Measurements from ENCODE around the gene FGA. TPM values are rescaled to one million over a fixed set of nuclear protein-coding genes. Genes with fewer than 3 reads are reported as not detected.

The FGA gene
- total RNA-seq (ENCODE audit: insufficient read depth, low replicate concordance): 3.6 TPM

DNA sequence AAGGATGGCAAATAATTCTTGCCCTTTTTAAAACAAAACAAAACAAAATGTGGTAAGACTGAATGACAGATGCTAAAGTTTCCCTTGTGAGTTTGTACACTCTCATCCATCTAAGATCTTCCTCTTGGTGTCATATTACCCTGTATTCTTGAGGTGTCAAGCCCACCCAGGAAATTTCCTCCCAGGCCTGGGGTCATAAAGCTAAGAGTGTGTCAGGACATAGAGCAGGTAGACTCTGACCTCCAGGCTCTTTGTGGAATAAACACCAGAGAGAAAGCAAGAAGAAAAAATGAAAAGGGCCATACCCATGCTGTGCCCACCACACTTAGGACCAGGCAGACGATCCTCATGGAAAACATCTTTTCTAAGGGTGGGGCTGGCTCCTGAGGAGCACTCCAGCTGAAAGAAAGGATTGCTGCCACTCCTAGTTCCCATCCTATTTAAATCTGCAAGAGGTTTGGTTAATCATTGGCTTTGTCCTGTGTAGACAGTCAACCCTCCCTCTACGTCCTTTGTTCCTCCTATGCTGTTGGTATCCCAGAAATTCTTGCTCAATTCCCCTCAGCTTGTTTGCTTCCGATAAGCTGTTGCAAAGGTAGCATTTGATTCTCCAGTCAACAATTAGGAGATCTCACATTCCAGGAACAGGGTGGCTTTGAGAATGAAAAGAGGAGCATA, at the start of gene FGA:
Gene FGA (minus strand): TSS at position 414 of the 678 bp plus-strand sequence. CDS start 55 bp downstream, at position 359.
- DNase-seq (ENCODE audit: low spot score): no peak

GRCh38 chr4:154634058-154634457, 43.5 kb upstream of the FGA start:
- DNase-seq (ENCODE audit: low spot score): no peak

GRCh38 chr4:154631828-154632227, 41.3 kb upstream of the FGA start:
- no peak for DNase-seq (ENCODE audit: low spot score)

- DNase-seq (ENCODE audit: low spot score): no peak
These were observed 39.8 kb upstream of the FGA start for GRCh38 chr4:154630324-154630723.

DNA sequence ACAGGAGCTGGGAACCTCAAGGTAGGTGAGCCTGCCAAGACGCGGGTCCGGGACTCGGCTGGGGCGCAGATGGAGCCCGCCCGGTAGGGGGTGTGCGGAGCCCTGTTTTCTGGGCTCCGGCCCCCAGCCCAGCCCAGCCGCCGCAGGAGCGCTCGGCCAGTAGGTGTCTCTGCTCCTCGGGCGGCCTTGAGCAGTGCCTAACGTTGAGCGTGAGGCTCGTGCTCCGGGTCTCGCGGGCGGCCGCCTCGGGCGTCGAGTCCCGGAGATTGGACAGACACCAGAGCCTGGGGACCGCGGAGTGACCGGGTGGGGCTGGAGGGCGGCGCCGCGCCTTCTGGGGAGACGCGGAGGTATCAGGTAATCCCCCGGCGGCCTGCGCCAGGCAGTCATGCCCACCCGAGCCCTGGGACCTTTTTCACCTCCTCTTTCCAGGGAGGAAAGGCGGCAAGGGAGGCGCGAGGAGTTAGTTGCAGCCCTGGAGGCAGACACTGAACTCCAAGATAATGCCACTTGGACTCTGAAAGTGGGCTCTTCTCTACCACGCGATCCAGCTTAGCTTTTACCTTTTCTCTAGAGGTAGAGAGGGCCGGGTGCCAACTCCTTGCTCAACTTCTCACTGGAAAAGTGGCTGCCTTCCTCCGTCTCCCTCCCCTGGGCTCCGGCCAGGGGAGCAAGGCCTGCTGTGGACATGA, 36.4 kb upstream of the FGA start:
- DNase-seq (ENCODE audit: low spot score): peak; percentile 61

DNA sequence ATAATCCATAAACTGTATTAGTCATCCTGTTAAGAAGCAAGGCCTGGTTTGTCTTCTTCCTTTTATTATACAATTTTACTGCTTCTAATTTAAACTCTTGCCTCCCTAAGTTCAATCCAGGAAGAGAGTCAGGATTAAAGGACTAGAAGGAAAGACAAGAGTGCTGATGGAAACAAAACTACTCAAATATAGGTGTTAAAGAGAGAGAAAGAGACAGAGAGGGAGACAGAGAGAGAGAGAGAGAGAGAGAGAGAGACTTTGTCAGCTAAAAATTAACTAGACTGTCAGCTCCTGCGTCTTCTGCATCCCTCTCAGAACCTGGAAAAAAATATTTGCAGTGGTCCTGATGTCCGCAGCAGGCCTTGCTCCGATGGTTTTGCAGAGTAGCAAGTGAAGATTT, 35.4 kb upstream of the FGA start:
- DNase-seq (ENCODE audit: low spot score): peak; percentile 22

GRCh38 chr4:154623995-154624394, 33.5 kb upstream of the FGA start:
- DNase-seq (ENCODE audit: low spot score): no peak

DNA sequence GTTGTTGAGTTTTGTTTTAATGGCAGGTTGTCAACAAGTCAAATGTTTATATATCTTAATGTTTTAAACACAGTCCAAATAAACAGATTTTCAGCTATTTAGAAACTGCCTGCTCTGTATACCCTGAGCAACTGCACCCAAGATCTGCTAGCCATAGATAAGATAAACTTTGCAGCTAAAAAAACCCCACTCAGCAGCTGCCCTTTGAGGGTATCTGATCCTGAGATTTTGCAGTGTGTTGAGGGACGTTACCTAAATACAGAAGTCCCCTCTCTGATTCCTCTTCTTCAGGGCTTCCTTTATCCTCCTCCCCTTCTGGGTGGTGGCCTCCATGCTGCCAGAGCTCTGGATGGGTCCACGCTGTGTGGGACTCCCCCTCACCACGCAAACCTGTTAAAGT, 32.9 kb upstream of the FGA start:
- DNase-seq (ENCODE audit: low spot score): no peak

DNA sequence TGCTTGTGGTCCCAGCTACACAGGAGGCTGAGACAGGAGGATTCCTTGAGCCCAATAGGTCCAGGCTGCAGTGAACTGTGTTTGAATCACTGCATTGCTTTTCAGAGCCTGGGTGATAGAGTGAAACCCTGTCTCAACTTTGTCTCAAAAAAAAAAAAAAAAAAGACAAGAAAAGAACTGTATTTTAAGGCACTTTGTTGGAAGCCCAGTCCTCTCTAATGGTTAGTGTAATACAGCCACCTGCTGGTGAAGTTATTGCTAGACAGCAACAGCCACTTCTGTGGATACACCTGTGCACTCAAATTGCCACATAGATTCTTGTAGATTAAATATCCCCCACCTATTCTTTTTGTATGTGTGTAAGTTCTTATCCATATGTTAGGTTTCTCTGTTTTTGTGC, 32.1 kb upstream of the FGA start:
- DNase-seq (ENCODE audit: low spot score): peak; percentile 61

DNA sequence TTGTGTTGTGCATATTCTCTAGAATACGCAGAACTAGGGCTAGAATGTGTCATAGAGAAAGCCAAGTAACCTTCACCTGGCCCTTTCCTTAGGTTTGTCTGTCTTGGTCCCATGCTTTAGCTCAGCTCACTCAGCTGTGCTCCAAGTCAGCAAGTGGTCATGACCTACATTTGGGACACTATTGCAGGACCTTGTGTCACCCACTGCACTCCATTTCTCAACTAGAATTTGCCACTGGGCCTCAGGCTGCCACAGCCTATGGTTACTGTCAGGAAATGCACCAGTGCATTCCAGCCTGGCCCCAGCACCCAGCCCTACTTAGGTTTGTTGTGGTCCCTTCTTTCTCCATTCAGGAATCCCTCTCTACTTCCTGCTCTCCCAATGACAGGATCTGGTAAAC, 29.6 kb upstream of the FGA start:
- no peak for DNase-seq (ENCODE audit: low spot score)

GRCh38 chr4:154618708-154619315, 28.3 kb upstream of the FGA start:
- peak; percentile 54 for DNase-seq (ENCODE audit: low spot score)

GRCh38 chr4:154617820-154618317, 27.3 kb upstream of the FGA start:
- DNase-seq (ENCODE audit: low spot score): no peak

DNA sequence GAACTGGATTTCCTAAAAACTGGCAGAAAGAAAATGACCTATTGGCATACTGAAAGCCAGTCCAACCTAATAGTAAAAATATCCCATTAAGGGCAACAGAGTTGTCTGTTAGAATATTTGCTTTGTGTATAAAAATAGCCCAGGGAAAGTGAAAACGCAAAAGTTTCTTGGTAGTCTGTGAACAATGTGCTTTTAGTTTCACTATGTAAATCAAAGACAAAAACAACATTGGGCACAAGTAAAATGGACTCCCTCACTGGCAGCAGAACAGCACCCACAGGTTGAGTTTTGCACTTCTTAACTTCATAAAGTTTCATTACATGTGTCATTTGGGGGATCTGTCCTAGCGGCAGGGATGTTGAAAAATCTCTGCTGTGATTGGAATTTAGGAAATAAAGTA, 26.2 kb upstream of the FGA start:
- no peak for DNase-seq (ENCODE audit: low spot score)

- DNase-seq (ENCODE audit: low spot score): no peak
These were observed 25.7 kb upstream of the FGA start for GRCh38 chr4:154616287-154616686.

DNA sequence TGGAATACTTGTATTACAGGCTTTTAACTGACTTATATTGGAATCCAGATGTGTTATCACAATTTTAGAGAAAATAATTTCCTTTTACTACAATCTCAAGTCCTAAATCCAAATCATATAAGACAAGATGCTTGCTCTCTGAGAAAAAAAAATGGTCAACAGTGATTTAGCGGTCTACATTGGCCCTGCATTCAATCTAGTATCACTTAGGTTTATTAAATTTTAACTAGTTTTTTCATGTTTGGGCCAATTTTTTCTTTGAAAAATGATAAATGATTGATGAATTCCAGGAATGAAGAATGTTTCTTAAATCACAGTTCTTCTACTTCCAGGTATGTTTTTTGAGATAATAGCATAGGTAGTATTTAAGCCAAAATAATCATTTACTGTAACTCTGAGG, 24.7 kb upstream of the FGA start:
- no peak for DNase-seq (ENCODE audit: low spot score)

DNA sequence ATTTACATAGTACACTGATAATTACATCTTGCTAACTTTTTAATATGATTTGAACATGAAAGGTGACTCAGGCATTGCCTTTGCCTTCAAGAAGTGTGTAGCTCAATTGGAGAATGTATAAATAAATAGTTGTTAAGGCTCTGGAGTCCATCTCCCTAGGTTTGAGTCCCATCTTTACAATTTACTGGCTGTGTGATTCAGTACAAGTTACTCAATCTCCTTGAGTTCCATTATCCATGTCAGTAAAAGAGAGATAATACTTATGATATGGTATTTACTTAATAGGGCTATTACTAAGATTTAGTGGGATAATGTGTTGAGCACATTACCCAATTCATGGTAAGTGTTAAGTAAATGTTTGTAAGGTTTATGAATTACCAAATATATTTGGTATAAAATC, 23.8 kb upstream of the FGA start:
- no peak for DNase-seq (ENCODE audit: low spot score)

DNA sequence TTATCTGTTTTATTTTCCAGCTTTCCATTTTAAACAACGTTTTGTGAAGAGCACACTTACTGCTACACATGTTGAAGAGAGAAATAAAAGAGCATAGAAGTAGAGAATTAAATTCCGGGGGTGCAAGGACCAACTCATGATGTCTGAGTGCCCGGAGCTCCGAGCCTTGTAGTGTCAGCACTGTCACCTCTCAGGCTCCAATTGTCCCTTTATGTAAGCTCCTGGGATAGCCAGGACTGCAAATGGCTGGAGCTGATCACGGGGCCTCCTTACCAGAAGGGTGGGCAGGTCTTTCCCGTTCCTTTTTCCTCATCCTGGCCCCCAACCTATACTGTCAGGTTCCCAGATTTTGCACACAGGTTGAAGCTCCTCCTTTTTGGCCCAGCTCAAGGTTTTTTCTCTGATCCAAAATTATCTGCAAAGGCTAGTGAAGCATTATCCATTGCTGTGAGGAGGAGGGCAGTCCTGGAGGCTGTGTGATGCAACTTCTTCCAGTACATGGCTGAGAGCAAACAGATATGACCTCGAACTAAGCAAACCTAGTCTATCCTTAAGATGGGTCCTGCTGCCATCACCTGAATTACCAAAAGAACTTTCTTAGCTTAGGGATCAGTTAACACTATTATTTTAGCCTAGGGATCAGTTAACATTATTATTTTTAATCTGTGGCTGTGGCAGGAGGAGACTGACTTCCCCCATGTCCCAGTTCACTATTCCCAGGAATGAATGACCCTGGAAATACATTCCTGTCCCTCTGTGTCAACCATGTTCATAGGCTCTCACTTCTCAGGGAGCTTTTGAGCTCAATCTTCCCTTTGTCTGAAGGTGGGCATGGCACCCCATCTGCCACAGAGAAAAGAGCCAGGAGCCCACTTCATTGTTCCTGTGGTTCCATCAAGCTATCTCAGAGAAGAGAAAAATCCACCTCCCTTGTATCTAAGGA, 22.2 kb upstream of the FGA start, which contains the start of gene FGG:
Gene FGG (minus strand): TSS at position 185 of the 943 bp plus-strand sequence. CDS start 47 bp downstream, at position 138.
- DNase-seq (ENCODE audit: low spot score): no peak

- no peak for DNase-seq (ENCODE audit: low spot score)
These were observed 21.3 kb upstream of the FGA start for GRCh38 chr4:154611833-154612232.

- no peak for DNase-seq (ENCODE audit: low spot score)
These were observed 20.0 kb upstream of the FGA start for GRCh38 chr4:154610582-154610981.

DNA sequence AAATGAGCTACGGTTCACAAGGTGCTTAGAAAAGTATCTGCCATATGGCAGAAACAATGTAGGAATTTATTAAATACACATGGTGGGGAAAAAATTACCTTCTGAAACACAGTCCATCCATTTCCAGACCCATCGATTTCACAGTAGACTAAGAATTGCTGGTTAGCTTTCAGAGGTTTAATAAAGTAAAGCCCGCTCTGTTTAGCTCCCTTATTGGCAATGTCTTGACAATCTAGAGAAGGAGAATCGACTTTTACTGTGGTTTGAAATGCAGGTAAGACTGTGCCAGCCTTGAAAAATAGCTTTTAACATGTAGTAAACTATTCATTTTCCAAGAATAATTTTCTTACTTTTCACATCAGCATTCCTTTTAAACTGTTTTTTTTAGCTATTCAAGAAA, 19.0 kb upstream of the FGA start:
- no peak for DNase-seq (ENCODE audit: low spot score)

All from umbilical cord (tissue), 2 donors.